Measurements from ENCODE around the gene NANS. TPM values are rescaled to one million over a fixed set of nuclear protein-coding genes. Genes with fewer than 3 reads are reported as not detected.
"Not testable (repeated sequence)": the region's sequence is repeated elsewhere in the genome, so short reads cannot be mapped to it uniquely, and the experiment has no call there.

NANS gene
- total RNA-seq, 1 donor from 2014 or later = 22.8 TPM

GRCh38 chr9:98094851-98095250 lies 38.3 kb downstream of the NANS start:
- no peak for FAIRE-seq
- DNase-seq (ENCODE audit: low spot score in 2 of 2) = no peak

GRCh38 chr9:98095401-98095800 lies 38.9 kb downstream of the NANS start:
- DNase-seq (ENCODE audit: low spot score in 2 of 2) (no peak), FAIRE-seq (no peak)

GRCh38 chr9:98096091-98096490 lies 39.6 kb downstream of the NANS start:
- DNase-seq (ENCODE audit: low spot score in 2 of 2) (no peak), FAIRE-seq (no peak)

GRCh38 chr9:98097836-98098235 lies 41.3 kb downstream of the NANS start:
- DNase-seq (ENCODE audit: low spot score in 2 of 2) = no peak
- no peak for FAIRE-seq

GRCh38 chr9:98099346-98099745 lies 42.8 kb downstream of the NANS start:
- DNase-seq (ENCODE audit: low spot score in 2 of 2) (no peak), FAIRE-seq (no peak)

GRCh38 chr9:98099898-98100297 lies 43.4 kb downstream of the NANS start:
- DNase-seq (ENCODE audit: low spot score in 2 of 2) = no peak
- FAIRE-seq = no peak

- DNase-seq (ENCODE audit: low spot score in 2 of 2) = no peak
- FAIRE-seq = no peak
Observed at GRCh38 chr9:98100456-98100855, 43.9 kb downstream of the NANS start.

GRCh38 chr9:98101416-98101815 lies 44.9 kb downstream of the NANS start:
- no peak for DNase-seq (ENCODE audit: low spot score in 2 of 2)
- FAIRE-seq = no peak

- FAIRE-seq (no peak), DNase-seq (ENCODE audit: low spot score in 2 of 2) (no peak)
Observed at GRCh38 chr9:98101868-98102273, 45.3 kb downstream of the NANS start.

- DNase-seq (ENCODE audit: low spot score in 2 of 2) (no peak), FAIRE-seq (no peak)
Observed at GRCh38 chr9:98104445-98104881, 47.9 kb downstream of the NANS start.

GRCh38 chr9:98105006-98105405 lies 48.5 kb downstream of the NANS start:
- DNase-seq (ENCODE audit: low spot score in 2 of 2) (no peak), FAIRE-seq (no peak)

GRCh38 chr9:98107926-98108325 lies 51.4 kb downstream of the NANS start:
- FAIRE-seq = no peak
- DNase-seq (ENCODE audit: low spot score in 2 of 2) = no peak

- no peak for FAIRE-seq
- no peak for DNase-seq (ENCODE audit: low spot score in 2 of 2)
Observed at GRCh38 chr9:98108531-98109031, 52.0 kb downstream of the NANS start.

- no peak for FAIRE-seq
- DNase-seq (ENCODE audit: low spot score in 2 of 2) = no peak
Observed at GRCh38 chr9:98109052-98109451, 52.5 kb downstream of the NANS start.

GRCh38 chr9:98117097-98117496 lies 60.6 kb downstream of the NANS start:
- FAIRE-seq; DNase-seq (ENCODE audit: low spot score in 2 of 2): not testable (repeated sequence)

- DNase-seq (ENCODE audit: low spot score in 2 of 2) (peak in 1 of 2 donors; percentile 33), FAIRE-seq (no peak)
Observed at GRCh38 chr9:98117984-98118639, 61.6 kb downstream of the NANS start.

- no peak for FAIRE-seq
- DNase-seq (ENCODE audit: low spot score in 2 of 2) = peak; percentile 47 to 69
Observed at GRCh38 chr9:98118640-98119601, 62.4 kb downstream of the NANS start, which contains the start of gene TRIM14. Gene TRIM14, minus strand, starts transcription at chr9:98119222. Its CDS starts 34 bp downstream, at chr9:98119188.

- FAIRE-seq = no peak
Observed at GRCh38 chr9:98120476-98120875, 63.9 kb downstream of the NANS start.

GRCh38 chr9:98121058-98121457 lies 64.5 kb downstream of the NANS start:
- FAIRE-seq (no peak), DNase-seq (ENCODE audit: low spot score in 2 of 2) (no peak)

More at GRCh38 chr9:98120476-98120875, 63.9 kb downstream of the NANS start:
- no peak for DNase-seq (ENCODE audit: low spot score in 2 of 2)

- FAIRE-seq = not testable (repeated sequence)
Observed at GRCh38 chr9:98124091-98124490, 67.6 kb downstream of the NANS start.

More at GRCh38 chr9:98124091-98124490, 67.6 kb downstream of the NANS start:
- not testable (repeated sequence) for DNase-seq (ENCODE audit: low spot score in 2 of 2)
